NCI-H2227 (cell line): ENCODE measurements around the gene KRT75.
"Not testable (repeated sequence)": the region's sequence is repeated elsewhere in the genome, so short reads cannot be mapped to it uniquely, and the experiment has no call there.

ENCODE experiments used
- DNase-seq: peaks from one replicate; lab custom pipeline; 2025; ENCODE audit not compliant: unreplicated experiment; lab: John Stamatoyannopoulos, UW

The KRT75 gene

DNA sequence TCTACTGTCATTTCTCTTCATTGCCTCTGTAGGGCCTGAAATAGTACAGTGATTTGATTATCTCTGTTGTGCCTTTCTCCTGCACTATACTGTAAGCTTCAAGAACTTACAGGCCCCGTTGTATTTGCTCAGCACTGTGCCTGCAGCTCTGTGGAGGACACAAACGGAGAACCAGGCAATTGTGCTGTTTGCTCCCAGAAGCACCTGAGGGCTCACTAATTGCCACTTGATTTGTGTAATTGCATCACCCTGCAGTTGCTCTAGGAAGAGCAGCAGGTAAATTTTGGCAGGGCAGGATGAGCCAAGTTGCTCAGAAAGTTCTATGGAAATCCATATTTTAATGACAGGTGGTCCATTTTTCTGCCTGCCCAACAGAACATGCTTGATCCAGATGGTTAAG, 16.4 kb downstream of the KRT75 start:
- no peak for DNase-seq

DNA sequence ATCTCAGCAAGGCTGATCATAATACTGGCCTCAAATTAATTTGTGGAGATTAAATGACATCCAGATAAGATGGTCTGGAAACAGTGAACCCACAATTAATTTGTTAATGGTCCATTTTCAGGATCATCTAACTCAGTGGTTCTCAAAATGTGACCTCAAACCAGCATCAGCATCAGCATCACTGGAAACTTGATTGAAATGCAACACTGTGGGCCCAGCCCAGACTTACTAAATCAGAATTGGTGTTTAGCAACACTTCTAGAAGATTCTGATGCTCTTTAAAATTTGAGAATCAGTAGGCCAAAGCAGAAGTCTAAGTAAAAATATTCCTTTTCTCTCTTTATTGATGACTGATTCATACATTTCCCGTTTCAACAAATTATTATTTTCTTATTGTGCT, 17.4 kb downstream of the KRT75 start:
- DNase-seq: no peak

DNA sequence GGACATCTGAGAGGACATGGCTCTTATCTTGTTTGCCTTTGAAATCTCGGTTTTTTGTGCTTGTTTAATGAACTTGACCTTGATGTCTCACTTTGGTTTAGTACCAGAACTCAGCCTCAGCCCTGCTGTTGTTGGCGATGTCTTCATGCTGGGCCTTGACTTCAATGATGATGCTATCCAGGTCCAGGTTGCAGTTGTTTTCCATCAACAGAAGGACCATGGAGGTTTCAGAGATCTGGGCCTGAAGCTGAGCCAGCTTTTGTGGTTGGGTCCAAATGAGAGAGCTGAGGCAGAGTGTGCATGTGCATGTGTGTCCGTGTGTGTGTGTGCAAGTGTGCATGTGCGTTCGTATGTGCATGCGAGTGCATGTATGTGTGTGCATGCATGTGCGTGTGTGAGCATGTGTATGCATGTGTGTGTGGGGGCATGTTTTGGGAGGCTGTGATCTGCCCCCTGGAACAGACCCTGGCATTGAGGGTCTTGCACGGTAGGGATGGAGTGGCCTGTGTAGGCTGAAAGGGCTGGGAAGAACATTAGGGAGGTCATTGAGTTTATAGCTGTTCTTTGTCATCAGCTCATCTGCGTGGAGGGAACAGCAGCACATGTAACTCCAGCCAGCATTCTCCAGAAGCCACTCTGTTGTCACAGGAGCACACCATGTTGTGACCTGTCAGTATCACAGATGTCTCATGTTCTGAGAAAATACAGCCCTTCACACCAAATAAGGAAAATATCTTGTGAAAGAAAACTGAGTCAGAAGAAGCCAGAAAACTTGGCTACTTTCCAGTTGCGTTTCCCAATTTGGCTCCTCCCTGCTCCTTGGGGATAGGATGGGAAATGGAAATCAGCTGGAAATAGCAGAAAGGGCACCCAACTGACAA, 18.1 kb downstream of the KRT75 start:
- no peak for DNase-seq

DNA sequence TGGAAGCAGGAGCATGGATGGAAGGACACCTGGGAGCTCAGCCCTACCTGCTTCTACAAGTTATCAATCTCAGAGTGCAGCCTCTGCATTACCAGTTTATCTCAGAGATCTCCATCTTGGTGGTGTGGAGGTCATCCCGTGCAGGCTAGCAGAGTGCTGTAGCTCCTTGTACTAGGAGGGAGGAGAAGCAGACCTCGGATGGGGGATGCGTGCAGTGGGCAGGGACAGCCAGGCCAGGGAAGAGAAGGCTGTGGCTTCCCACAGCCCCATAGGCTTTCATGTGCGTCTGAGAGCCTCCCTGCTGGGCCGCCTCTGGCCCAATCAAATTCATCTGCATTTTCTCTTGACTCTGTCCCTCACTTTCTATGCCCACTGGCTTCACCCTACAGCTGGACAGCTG, 19.2 kb downstream of the KRT75 start:
- no peak for DNase-seq

DNA sequence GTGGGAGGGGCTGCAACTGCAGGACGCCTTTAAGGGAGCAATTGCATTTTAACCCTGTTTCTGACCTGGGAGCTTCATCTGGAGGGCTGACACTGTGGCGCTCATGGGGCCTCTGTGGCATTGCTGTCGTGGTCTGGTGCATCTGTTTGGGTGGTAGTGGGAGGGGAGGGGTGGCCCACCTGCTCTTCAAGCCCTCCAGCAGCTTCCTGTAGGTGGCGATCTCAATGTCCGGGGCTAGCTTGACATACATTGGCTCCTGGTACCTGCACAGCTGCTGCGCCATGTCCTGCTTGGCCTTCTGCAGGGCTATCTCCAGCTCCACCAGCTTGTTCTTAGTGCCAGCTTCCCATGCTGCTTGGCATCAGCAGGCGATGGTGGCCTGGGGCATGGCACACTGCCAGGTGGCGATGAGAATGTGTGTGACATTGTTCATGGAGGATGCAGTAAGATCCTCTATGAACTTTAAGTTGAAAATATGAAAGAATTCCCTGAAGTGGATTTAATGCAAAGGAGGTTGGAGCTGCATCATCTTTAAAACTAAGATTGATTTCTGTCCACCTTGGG, 20.3 kb downstream of the KRT75 start:
- DNase-seq: no peak

DNA sequence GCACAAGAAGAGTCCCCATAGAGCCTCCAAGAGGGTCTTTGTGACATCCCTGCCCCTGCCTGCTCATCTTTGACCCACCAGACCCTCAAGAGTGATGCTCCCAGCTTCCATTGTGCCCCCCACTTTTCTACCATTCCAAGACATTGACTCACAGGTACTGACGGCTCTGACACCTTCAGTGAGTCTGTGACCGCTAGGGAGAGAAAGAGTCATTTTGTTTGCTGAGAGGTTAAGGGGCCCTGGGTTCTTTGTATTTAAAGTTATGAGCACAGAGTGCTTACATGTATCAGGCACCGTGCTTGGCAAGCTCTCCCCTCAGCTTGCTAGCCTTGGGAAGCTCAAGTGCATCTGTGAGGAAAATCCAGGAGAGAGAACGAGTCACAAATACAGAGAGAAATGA, 21.0 kb downstream of the KRT75 start:
- no peak for DNase-seq

DNA sequence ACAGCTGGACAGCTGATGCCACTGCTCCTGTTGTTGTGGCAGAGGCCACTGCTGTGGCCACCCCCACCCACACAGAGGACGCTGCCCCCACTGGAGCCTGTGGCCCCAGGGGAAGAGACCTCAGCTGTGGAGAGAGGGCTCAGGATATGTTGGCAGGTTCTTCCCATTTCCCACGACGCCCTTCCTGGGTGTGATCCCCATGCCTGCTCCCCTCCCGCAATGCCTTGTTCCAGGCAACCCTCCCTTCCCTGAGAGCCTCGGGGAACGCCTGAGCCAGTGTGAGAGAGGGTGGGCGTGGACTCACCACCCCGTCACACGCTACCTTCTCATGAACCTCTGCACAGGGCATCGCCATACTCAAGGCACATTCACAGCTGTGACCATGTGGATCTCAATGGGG, 22.4 kb downstream of the KRT75 start:
- no peak for DNase-seq

DNA sequence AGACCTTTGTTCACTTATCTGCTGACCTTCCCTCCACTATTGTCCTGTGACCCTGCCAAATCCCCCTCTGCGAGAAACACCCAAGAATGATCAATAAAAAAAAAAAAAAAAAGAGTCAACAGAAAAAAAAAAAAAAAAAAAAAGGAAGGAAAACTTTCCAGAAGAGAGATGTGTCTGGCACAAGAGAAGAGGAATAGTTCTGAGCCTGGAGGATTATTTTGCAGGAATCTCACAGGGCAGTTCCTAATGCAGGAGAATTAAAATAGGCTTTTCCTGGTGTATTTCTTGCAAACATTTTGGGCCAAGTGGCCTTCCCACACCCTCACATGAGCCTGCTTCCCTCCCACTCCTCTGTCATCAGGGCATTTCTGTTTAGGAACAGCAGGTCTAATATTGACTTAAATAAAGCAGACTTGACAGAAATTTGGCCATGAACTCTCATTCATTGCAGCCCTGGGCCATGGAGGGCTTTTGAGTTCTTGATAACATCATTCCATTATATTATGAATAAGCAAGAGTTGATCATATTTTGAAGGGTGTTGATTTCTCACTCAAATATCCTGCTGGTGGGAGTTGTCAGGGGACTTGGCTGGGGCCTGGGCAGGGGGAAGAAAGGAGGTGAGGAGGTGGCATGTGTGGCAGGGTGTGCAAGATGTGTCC, 23.5 kb downstream of the KRT75 start:
- DNase-seq: not testable (repeated sequence)

DNA sequence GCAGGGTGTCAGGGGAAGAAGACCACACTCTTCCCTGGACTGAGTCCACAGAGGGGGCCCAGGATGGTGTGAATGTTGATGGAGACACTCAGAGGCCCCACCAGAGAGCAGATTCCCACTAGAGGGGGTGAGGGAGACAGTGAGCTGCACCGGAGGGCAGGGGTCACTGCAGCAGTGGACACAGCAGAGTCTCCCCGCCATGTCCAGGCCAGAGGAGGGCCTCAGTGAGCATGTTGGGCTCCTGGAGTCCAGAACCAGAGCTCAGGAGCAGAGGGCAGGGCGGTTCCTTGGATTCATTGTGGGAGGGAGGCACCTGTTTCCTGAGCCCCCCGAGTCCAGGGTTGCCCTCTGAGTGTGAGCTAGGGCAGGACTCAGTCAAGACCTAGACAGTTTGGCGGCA, 26.3 kb downstream of the KRT75 start:
- no peak for DNase-seq

DNA sequence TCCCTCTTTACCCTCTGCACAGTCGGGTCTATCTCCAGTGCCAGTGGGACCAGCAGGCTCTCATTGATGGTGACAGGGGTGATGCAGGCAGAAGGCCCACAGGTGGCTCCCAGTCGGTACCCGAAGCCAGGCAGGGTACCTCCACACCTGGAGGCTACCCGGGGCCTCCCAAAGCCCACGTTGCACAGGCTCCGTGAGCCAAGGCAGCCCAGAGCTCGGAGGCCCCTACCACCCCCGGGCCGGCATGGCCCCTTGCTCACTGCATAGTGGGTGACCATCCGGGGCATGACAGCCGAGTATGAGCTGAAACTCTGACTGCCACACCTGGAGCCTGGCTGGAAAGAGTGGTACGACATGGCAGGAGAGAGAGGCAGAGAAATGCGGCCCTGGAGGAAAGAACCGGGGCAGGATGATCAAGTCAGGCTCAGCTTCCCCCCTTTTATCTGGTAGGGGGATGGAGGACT, 28.2 kb downstream of the KRT75 start, which contains the start of gene KRT82:
Gene KRT82 (minus strand): TSS at position 414 of the 464 bp plus-strand sequence. CDS start 58 bp downstream, at position 356.
- no peak for DNase-seq

DNA sequence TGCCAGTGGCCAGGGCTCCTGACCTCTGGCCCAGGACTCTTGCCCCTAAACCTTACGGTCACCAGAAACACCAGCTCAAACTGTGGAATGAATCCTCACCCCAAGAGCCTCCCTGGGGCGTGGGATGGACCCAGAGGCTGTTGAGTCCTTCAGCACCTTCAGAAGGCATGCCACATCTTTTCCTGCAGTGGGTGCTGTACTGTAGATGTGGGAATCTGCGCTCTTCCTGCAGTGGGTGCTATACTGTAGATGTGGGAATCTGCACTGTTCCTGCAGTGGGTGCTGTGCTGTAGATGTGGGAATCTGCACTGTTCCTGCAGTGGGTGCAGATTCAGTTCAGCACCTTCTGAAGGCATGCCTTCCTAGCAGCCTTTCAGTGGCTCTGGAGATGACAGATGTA, 29.2 kb downstream of the KRT75 start:
- no peak for DNase-seq

DNA sequence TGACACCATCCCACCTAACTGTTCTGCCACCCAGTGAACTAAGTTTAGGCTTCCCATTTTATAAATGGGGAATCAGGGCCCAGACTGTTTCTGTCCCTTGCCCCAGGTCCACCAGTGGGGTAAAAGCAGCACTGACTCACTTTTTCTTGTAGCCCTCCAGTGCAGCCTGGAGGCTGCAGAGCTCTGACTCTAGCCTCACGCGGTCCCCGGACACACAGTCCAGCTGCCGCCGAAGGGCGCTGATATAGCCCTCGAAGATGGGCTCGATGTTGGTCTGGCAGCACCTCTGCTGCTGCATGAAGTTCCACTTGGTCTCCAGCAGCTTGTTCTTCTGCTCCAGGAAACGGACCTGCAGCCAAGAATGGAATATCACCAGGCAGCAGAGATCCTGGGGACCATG, 30.6 kb downstream of the KRT75 start:
- no peak for DNase-seq

DNA sequence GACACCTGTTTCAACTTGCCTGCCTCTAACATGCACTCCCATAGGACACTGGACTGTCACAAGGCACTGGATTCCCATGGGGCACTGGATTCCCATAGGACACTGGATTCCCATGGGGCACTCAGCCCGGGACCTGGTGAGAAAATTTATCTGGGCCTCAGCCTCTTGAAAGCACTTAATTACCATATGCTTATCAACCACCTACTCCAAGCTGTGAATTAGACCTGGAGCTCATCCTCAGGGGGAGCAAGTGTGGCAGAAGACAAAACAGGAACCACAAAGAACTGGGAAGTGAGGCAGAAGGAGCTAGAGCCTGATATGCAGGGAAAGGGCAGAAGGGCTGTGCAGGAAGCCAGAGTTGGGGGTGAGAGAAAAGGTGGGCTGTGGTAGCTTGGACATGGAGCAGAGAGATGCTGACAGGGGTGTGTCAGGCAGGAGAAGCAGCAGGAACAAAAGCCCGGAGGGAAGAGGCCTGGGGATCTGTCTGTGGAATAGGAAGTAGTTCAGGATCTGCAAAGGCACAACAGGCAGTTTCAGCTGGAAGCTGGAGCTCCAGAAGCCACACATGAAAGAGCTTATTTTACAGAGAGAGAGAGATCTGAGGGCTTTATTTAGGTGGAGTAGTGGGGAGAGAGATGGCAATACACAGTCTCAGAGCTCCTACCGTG, 31.2 kb downstream of the KRT75 start:
- no peak for DNase-seq

DNA sequence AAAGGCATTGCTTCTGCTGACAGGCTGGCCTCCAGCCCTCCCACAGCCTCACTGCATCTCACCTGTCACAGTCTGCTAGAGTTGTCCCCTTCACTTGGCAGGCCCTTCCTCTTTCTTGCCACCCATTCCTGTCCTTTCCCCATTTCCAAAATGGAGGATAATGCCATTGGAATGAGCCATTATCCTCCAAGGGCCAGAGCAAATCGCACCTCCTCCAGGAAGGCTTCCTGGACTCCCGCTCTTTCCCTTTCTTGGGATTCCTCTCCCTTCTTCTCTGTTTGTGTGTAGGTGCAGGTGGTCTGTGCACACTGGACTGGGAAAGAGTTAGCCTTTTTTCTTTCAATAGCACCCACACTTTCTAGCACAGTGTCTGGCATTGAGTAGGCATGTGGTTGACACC, 31.8 kb downstream of the KRT75 start:
- DNase-seq: no peak

DNA sequence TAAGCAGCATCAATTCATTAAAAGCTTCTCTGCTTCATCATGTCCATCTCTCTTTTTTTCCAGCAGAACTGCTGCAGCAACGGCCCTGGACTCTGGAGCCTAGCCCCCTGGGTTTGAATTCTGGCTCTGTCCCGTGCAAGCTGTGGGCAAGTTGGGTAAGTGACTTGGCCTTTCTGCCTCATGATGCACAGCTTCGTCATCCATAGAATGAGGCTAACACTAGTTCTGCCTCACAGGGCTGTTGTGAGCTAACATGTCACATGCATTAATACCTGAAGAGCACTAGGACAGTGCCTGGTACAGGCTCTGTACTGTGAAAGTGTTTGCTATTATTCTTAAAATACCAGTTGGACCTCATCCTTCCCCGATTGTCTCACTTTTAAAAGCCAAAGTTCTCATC, 32.2 kb downstream of the KRT75 start:
- DNase-seq: no peak

DNA sequence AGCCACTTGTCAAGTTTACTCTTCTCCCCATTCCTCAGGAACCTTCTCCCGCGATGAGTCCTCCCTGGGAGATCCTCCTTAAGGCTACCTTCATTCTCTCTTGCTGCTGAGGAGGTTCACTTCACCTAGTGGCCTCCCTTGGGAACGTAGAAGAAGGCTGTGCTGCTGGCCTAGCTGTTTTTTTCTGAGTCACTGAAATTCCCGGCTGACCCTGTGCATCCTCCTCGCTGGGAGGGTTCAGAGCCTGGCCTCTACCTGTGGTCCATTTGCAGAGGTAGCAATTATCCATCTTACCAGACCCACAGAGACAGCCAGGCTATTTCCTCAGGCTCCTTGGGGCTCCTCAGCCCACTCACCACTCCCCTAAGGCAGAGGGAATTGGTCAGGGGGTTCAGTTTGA, 32.6 kb downstream of the KRT75 start:
- DNase-seq: no peak

DNA sequence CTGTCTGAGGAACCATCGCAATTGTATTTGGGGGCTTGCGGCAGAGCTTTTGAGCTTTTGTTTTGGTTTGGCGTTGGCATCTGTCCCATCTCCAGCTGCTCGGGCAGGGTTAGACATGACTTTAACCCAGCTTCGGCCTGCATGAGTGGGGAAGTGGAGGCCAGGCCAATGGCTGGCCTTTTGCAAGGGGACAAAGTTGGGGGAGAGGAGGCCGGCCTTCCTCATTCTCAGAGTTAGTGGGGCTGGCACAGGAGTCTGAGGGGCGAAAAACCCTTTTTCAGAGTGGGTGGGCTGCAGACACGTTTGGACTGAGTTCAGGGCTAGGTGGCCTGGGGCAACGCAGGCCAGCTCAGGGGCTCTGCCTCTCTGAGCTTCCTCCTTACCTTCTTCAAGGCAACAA, 33.3 kb downstream of the KRT75 start:
- no peak for DNase-seq

DNA sequence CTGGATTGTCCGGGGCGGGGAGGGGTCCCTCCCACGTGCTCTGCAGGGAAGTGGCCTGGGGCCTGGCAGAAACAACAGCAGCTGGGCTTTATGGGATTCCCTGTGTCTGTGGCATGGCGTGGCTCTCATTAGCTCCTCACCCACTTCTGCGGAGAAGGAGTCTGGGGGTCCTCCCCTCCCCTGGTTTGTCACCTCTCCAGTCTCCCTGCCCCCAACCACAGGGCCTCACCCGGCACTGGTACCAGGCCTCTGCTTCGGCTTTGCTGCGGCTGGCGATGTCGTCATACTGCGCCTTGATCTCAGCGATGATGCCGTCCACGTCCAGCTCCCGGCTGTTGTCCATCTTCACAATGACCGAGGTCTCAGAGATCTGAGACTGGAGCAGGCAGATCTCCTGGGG, 34.4 kb downstream of the KRT75 start:
- DNase-seq: no peak

DNA sequence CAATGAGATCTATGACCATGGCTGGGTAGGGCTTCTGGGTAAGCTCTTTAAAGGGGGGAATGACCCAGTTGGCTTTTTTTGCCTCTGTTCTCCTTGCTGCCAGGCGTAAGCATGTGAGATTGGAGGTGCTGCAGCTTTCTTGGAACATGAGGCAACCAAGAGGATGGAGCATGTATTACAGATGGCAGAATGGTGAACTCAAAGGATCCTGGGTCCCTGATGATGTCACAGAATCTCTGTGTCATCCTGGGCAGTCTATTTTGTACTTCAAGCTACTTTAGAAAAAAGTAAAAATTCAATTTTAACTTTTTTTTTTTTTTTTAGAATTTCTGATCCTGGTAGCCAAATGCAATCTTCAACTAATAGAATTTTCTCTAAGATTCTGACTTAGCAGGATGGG, 36.0 kb downstream of the KRT75 start:
- no peak for DNase-seq

DNA sequence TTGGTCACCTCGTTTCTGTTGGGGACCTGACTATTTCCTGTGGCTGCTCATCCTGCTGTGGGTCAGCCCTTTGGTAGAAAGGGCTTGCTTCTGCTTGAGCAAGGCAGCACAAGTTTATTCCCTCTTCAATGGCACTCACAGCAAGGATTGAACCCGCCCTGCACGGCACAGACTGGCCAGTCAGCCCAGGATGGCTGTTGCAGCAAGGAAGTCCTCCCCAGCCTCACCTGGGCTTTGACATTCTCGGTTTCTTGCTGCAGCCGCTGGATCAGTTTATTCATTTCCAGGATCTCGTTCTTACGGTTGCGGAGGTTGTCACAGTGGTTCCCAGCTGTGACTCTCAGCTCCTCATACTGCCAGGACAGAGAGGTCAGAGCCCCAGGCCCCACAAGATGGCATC, 37.5 kb downstream of the KRT75 start:
- DNase-seq: no peak

DNA sequence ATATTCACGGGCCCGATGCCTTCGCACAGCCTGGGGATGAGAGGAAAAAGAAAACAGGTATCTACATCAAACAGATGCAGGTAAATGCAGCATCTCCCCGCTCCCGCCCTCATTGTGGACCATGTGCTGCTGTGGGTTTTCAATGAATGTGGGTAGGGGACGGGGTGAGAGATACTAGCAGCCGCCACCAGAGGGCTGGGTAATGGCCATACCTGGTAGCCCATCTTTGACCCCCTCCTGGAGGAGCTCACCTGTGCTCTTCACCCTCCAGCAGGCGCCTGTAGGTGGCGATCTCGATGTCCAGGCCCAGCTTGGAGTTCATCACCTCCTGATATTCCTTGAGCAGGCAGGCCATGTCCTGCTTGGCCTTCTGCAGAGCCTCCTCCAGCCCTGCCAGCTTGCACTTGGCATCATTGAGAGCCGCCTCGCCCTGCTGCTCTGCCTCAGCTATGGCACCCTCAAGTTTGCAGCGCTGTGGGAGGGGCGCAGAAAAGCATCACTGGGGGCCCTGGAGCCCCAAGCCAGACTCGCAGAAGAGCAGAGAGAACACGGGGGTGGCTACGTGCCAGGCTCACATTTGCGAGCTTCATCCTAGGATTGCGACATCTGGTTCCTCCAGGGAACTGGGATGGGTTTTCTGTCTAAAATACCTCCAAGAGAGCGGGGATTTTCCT, 38.3 kb downstream of the KRT75 start:
- no peak for DNase-seq
